CD14-positive monocyte (primary cell): ENCODE results near the gene SRCAP. TPM values are rescaled to one million over a fixed set of nuclear protein-coding genes. Genes with fewer than 3 reads are reported as not detected.

ENCODE experiments used
- DNase-seq, 3 donors: peaks; one replicate each; pipeline ENCODE4 v3.0.0-alpha.2; 2011 to 2022
- H2AFZ ChIP-seq: 2 replicates; pipeline ENCODE4 v1.6.0; 2012; ENCODE audit warnings: mild to moderate bottlenecking, low read depth, low read length, inconsistent platforms; ENCODE audit not compliant: insufficient read depth, poor library complexity, severe bottlenecking
- H3K27ac ChIP-seq, 2 donors: 1 replicate in 1 of 2; 2 replicates in 1 of 2; pipeline ENCODE4 v1.5.1; 2012 to 2013; ENCODE audit warnings: low read length in 2 of 2, control low read depth in 1 of 2, inconsistent platforms in 1 of 2, low read depth in 1 of 2, mild to moderate bottlenecking in 1 of 2
- H3K27me3 ChIP-seq, 2 donors: one replicate each; pipeline versions ENCODE4 v1.6.0 to v1.6.1; 2011 to 2013; ENCODE audit warnings: low read length in 2 of 2; ENCODE audit not compliant: control insufficient read depth in 2 of 2, insufficient read depth in 2 of 2
- H3K36me3 ChIP-seq, 2 donors: replicated peaks in 1 of 2; 1 replicate in 1 of 2; 2 replicates in 1 of 2; pipeline versions ENCODE4 v1.5.1 to v1.6.1; 2012 to 2013; ENCODE audit warnings: low read length in 2 of 2, control low read depth in 1 of 2, inconsistent platforms in 1 of 2, mild to moderate bottlenecking in 1 of 2; ENCODE audit not compliant: insufficient read depth in 2 of 2, control insufficient read depth in 1 of 2
- H3K4me1 ChIP-seq, 2 donors: 1 replicate in 1 of 2; 2 replicates in 1 of 2; pipeline versions ENCODE4 v1.5.1 to v1.6.1; 2012 to 2013; ENCODE audit warnings: low read length in 2 of 2, control low read depth in 1 of 2, inconsistent platforms in 1 of 2, mild to moderate bottlenecking in 1 of 2, moderate library complexity in 1 of 2; ENCODE audit not compliant: insufficient read depth in 2 of 2, control insufficient read depth in 1 of 2
- H3K4me2 ChIP-seq: replicated peaks from 2 replicates; pipeline ENCODE3; 2012; ENCODE audit warnings: low read length, moderate library complexity, mild to moderate bottlenecking; ENCODE audit not compliant: poor library complexity, severe bottlenecking; ENCODE audit errors: extremely low read depth
- H3K4me3 ChIP-seq, 3 experiments: fragments of 200-600 bp in 1 of 3; sonication (generic) in 1 of 3; replicated peaks in 1 of 3; 1 replicate in 2 of 3; 2 replicates in 1 of 3; pipeline ENCODE4 v1.5.1; 2011 to 2013; ENCODE audit warnings: low read length in 3 of 3, mild to moderate bottlenecking in 3 of 3, control low read depth in 2 of 3, low read depth in 2 of 3, inconsistent platforms in 1 of 3, moderate library complexity in 1 of 3
- H3K79me2 ChIP-seq: 2 replicates; pipeline ENCODE4 v1.6.0; 2012; ENCODE audit warnings: mild to moderate bottlenecking, control low read depth, inconsistent platforms, low read length, moderate library complexity; ENCODE audit not compliant: insufficient read depth
- H3K9ac ChIP-seq: 2 replicates; pipeline ENCODE4 v1.6.0; 2017; ENCODE audit warnings: low read length, mild to moderate bottlenecking; ENCODE audit not compliant: insufficient read depth, poor library complexity, severe bottlenecking
- H3K9me3 ChIP-seq, 2 donors: replicated peaks in 1 of 2; 1 replicate in 1 of 2; 2 replicates in 1 of 2; pipeline versions ENCODE4 v1.5.1 to v1.6.1; 2012 to 2013; ENCODE audit warnings: low read length in 2 of 2, control low read depth in 1 of 2; ENCODE audit not compliant: control insufficient read depth in 1 of 2, insufficient read depth in 1 of 2
- H4K20me1 ChIP-seq: 2 replicates; pipeline ENCODE4 v1.6.0; 2012; ENCODE audit warnings: mild to moderate bottlenecking, low read length, control low read depth, moderate library complexity; ENCODE audit not compliant: insufficient read depth
- H3K27ac Mint-ChIP-seq, 7 donors: one replicate each; pipeline ENCODE4 v1.8.0; 2020; ENCODE audit warnings: mild to moderate bottlenecking in 7 of 7, mixed read lengths in 7 of 7, moderate library complexity in 6 of 7, inconsistent platforms in 2 of 7
- H3K27me3 Mint-ChIP-seq, 3 donors: one replicate each; pipeline ENCODE4 v1.8.0; 2021 to 2022; ENCODE audit warnings: low read depth in 3 of 3, mild to moderate bottlenecking in 3 of 3, mixed read lengths in 3 of 3, moderate library complexity in 3 of 3, inconsistent platforms in 1 of 3
- H3K36me3 Mint-ChIP-seq, 2 donors: one replicate each; pipeline ENCODE4 v1.8.0; 2020; ENCODE audit warnings: mixed read lengths in 2 of 2, inconsistent platforms in 1 of 2, mild to moderate bottlenecking in 1 of 2
- H3K4me1 Mint-ChIP-seq: one replicate; pipeline ENCODE4 v1.8.0; 2020; ENCODE audit warnings: mild to moderate bottlenecking, mixed read lengths
- H3K4me3 Mint-ChIP-seq, 2 donors: one replicate each; pipeline ENCODE4 v1.8.0; 2020; ENCODE audit warnings: mild to moderate bottlenecking in 2 of 2, mixed read lengths in 2 of 2, moderate library complexity in 1 of 2
- H3K9me3 Mint-ChIP-seq, 7 donors: one replicate each; pipeline ENCODE4 v1.8.0; 2020 to 2022; ENCODE audit warnings: mixed read lengths in 7 of 7, mild to moderate bottlenecking in 6 of 7, moderate library complexity in 6 of 7, inconsistent platforms in 2 of 7
- CTCF ChIP-seq: fragments of 200-600 bp; IDR thresholded peaks from one replicate; pipeline ENCODE4 v1.8.0; 2022; ENCODE audit warnings: antibody characterized with exemption, mild to moderate bottlenecking
- WGBS: methylation state at CpG from one replicate; pipeline ENCODE4 v1.1.5; 2013; ENCODE audit warnings: missing lambda C conversion rate; ENCODE audit not compliant: insufficient coverage; 5-methylcytosine and 5-hydroxymethylcytosine counted together
- intact Hi-C, 2 donors: fragments of 100-400 bp; cut with micrococcal nuclease; formaldehyde crosslinking; loops; one replicate each; pipeline versions ENCODE4 v1.15.0 to v1.15.1; 2023
- polyA plus RNA-seq, 3 donors: library from polyadenylated mRNA; depleted of rRNA in 1 of 3; unstranded in 2 of 3; stranded (reverse) in 1 of 3; fragments of 300-500 nt in 2 of 3; fragments of >200 nt in 1 of 3; fragmentation: Illumina TruSeq in 2 of 3; gene quantifications; 1 replicate in 2 of 3; 2 replicates in 1 of 3; pipeline ENCODE4 v1.2.3, GENCODE V29; 2012 to 2021

The SRCAP gene
- polyA plus RNA-seq, 3 donors: 3.0 to 16.0 (median 6.3) TPM

GRCh38 chr16:30680326-30680725 lies 18.6 kb upstream of the SRCAP start:
- no peak overlapping the region for H3K4me2 ChIP-seq
- intact Hi-C loops: no loop called here
- no peak overlapping the region for H3K9ac ChIP-seq
- no peak overlapping the region for H2AFZ ChIP-seq
- Mint-ChIP-seq H3K36me3 (no peaks in the 10 kb centered on the region), H3K4me3 (no peak overlapping the region), H3K4me1 (peaks cover 2% of the 10 kb centered on the region), H3K27me3 (peaks cover 0 to 8% (median 7%) of the 10 kb centered on the region in 3 donors), H3K9me3 (peaks cover 0 to 3% (median 0%) of the 10 kb centered on the region in 7 donors), H3K27ac (peak overlapping the region in 1 of 7 donors; percentile 73)
- no peaks in the 10 kb centered on the region for H3K4me1 ChIP-seq
- no peaks in the 10 kb centered on the region for H3K79me2 ChIP-seq
- H3K9me3 ChIP-seq: no peaks in the 10 kb centered on the region
- WGBS: 100% methylated on average over 2 of the region's 3 CpGs
- no peaks in the 10 kb centered on the region for H4K20me1 ChIP-seq
- no peak for TF ChIP-seq CTCF
- no peak overlapping the region for H3K4me3 ChIP-seq
- no peak overlapping the region for H3K27ac ChIP-seq
- H3K36me3 ChIP-seq: no peaks in the 10 kb centered on the region
- H3K27me3 ChIP-seq: no peaks in the 10 kb centered on the region
- no peak for DNase-seq

- intact Hi-C loops: no loop called here
- Histone ChIP-seq H3K27ac (no peak overlapping the region), H2AFZ (no peak overlapping the region), H3K79me2 (no peaks in the 10 kb centered on the region), H3K4me2 (no peak overlapping the region), H4K20me1 (no peaks in the 10 kb centered on the region), H3K9me3 (no peaks in the 10 kb centered on the region), H3K36me3 (no peaks in the 10 kb centered on the region), H3K4me3 (no peak overlapping the region), H3K4me1 (peaks cover 16 to 19% of the 10 kb centered on the region in 2 donors), H3K9ac (no peak overlapping the region), H3K27me3 (no peaks in the 10 kb centered on the region)
- Mint-ChIP-seq H3K36me3 (no peaks in the 10 kb centered on the region), H3K27me3 (peaks cover under 1 to 3% (median 2%) of the 10 kb centered on the region in 3 donors), H3K27ac (peak overlapping the region in 2 of 7 donors; percentile 26 to 38), H3K4me1 (peaks cover 19% of the 10 kb centered on the region), H3K9me3 (peaks cover 0 to 1% (median 0%) of the 10 kb centered on the region in 7 donors), H3K4me3 (no peak overlapping the region)
- 90% methylated on average over 3 of the region's 4 CpGs for WGBS
- no peak for DNase-seq
- TF ChIP-seq CTCF: no peak
These were observed 10.3 kb upstream of the SRCAP start for GRCh38 chr16:30688701-30689100.
